GM12875 (cell line): ENCODE measurements around the gene CMTM7.

ENCODE experiments used
- H3K4me3 ChIP-seq: one replicate; pipeline ENCODE4 v1.5.1; 2011; ENCODE audit warnings: low read depth, low read length, control low read depth
- CTCF ChIP-seq: IDR thresholded peaks from 2 replicates; pipeline ENCODE4 v1.5.1; 2011; ENCODE audit warnings: low read depth, mild to moderate bottlenecking, control low read depth, inconsistent platforms, low read length, moderate library complexity, borderline replicate concordance; ENCODE audit not compliant: insufficient read depth

The CMTM7 gene

GRCh38 chr3:32405711-32406323 lies 14.2 kb downstream of the CMTM7 start:
- TF ChIP-seq CTCF = no peak
- H3K4me3 ChIP-seq = no peak overlapping the region

GRCh38 chr3:32406486-32407408 lies 15.1 kb downstream of the CMTM7 start:
- no peak for TF ChIP-seq CTCF
- no peak overlapping the region for H3K4me3 ChIP-seq

- no peak overlapping the region for H3K4me3 ChIP-seq
- TF ChIP-seq CTCF = no peak
Measured at GRCh38 chr3:32410367-32411246, 19.0 kb downstream of the CMTM7 start.

GRCh38 chr3:32411442-32411841 lies 19.8 kb downstream of the CMTM7 start:
- H3K4me3 ChIP-seq = no peak overlapping the region
- no peak for TF ChIP-seq CTCF

GRCh38 chr3:32412887-32413286 lies 21.2 kb downstream of the CMTM7 start:
- H3K4me3 ChIP-seq = no peak overlapping the region
- no peak for TF ChIP-seq CTCF

- H3K4me3 ChIP-seq = no peak overlapping the region
- no peak for TF ChIP-seq CTCF
Measured at GRCh38 chr3:32413845-32414521, 22.3 kb downstream of the CMTM7 start.
